ENCODE results near the gene OR1K1. TPM values are rescaled to one million over a fixed set of nuclear protein-coding genes. Genes with fewer than 3 reads are reported as not detected.
"Not testable (repeated sequence)": the region's sequence is repeated elsewhere in the genome, so short reads cannot be mapped to it uniquely, and the experiment has no call there.

OR1K1 gene
- polyA plus RNA-seq, 1 donor (not counting 4 experiments of a cell fraction or from before 2014, with no cell fraction given): not detected

DNA sequence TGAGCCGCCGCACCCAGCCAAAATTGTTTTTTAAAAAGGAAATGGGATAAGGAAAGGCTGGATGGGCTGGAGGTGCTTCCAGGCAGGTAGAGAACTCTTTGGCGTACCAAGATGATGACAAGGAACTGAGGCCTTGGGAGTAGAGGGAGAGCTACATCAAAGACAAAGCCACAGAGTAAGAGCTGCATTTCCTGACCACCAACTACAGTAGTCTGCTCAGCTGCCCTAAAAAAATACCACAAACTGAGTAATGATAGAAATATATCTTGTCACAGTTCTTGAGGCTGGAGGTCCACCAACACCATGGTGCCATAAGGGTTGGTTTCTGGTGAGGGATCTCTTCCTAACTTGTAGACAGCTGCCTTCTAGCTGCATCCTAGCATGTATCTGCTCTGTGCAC, 8.2 kb downstream of the OR1K1 start:
- TF ChIP-seq EZH2 (IDR thresholded peaks at IDR 0.05; ENCODE audit: low read length): no peak
- TF ChIP-seq, protein P1, sequence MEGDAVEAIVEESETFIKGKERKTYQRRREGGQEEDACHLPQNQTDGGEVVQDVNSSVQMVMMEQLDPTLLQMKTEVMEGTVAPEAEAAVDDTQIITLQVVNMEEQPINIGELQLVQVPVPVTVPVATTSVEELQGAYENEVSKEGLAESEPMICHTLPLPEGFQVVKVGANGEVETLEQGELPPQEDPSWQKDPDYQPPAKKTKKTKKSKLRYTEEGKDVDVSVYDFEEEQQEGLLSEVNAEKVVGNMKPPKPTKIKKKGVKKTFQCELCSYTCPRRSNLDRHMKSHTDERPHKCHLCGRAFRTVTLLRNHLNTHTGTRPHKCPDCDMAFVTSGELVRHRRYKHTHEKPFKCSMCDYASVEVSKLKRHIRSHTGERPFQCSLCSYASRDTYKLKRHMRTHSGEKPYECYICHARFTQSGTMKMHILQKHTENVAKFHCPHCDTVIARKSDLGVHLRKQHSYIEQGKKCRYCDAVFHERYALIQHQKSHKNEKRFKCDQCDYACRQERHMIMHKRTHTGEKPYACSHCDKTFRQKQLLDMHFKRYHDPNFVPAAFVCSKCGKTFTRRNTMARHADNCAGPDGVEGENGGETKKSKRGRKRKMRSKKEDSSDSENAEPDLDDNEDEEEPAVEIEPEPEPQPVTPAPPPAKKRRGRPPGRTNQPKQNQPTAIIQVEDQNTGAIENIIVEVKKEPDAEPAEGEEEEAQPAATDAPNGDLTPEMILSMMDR (optimal IDR thresholded peaks at IDR 0.05 in 1 of 3, IDR thresholded peaks at IDR 0.05 in 1 of 3, conservative IDR thresholded peaks at IDR 0.05 in 1 of 3; ENCODE audit: extremely low read depth in 1 of 3, insufficient read depth in 2 of 3, low read length in 3 of 3): no peak
- DNase-seq (ENCODE audit: low read depth, low spot score): no peak
- peaks cover 7% of the 10 kb centered on the region for H3K4me1 ChIP-seq (ENCODE audit: control insufficient read depth, extremely low read depth, insufficient read depth, low read length)
- H3K27ac ChIP-seq (ENCODE audit: control insufficient read depth, insufficient read depth, low read length): no peak overlapping the region
- dilution Hi-C loops (cut with MboI; ENCODE audit: extremely low pct_ligation_motif_present, low sequenced_read_pairs): loop anchor here (25.0 kb wide), 1 partner anchor 346 kb away; no protein-coding TSS in a partner anchor
- no peaks in the 10 kb centered on the region for H4K20me1 ChIP-seq (ENCODE audit: control insufficient read depth, extremely low read depth, insufficient read depth, low read length)
- H3K27me3 ChIP-seq (ENCODE audit: control insufficient read depth, extremely low read depth, insufficient read depth, low read length): no peaks in the 10 kb centered on the region
- H3K4me3 ChIP-seq (ENCODE audit: control insufficient read depth in 2 of 3, extremely low read depth in 1 of 3, insufficient read depth in 2 of 3, low read depth in 1 of 3, low read length in 3 of 3): no peak overlapping the region
- peaks cover 2% of the 10 kb centered on the region for H3K9me3 ChIP-seq (ENCODE audit: control insufficient read depth, low read depth, low read length)
- no peak overlapping the region for H3K9ac ChIP-seq (ENCODE audit: control insufficient read depth, extremely low read depth, insufficient read depth, low read length)
- H3K4me2 ChIP-seq (ENCODE audit: control insufficient read depth, extremely low read depth, insufficient read depth, low read depth, low read length): no peak overlapping the region
- FAIRE-seq: no peak
- H3K36me3 ChIP-seq (ENCODE audit: control insufficient read depth in 2 of 2, extremely low read depth in 1 of 2, insufficient read depth in 2 of 2, low read length in 2 of 2): no peaks in the 10 kb centered on the region
- no peaks in the 10 kb centered on the region for H3K9me1 ChIP-seq (ENCODE audit: control insufficient read depth, extremely low read depth, insufficient read depth, low read length)
- H2AFZ ChIP-seq (ENCODE audit: control insufficient read depth, low read length): no peak overlapping the region
- H3K79me2 ChIP-seq (ENCODE audit: control insufficient read depth, insufficient read depth, low read length): no peaks in the 10 kb centered on the region

- not testable (repeated sequence) for H3K9ac ChIP-seq (ENCODE audit: control insufficient read depth, extremely low read depth, insufficient read depth, low read length); H3K4me3 ChIP-seq (ENCODE audit: control insufficient read depth in 2 of 3, extremely low read depth in 1 of 3, insufficient read depth in 2 of 3, low read depth in 1 of 3, low read length in 3 of 3); H3K36me3 ChIP-seq (ENCODE audit: control insufficient read depth in 2 of 2, extremely low read depth in 1 of 2, insufficient read depth in 2 of 2, low read length in 2 of 2); H3K4me1 ChIP-seq (ENCODE audit: control insufficient read depth, extremely low read depth, insufficient read depth, low read length); FAIRE-seq; H3K9me1 ChIP-seq (ENCODE audit: control insufficient read depth, extremely low read depth, insufficient read depth, low read length); H3K4me2 ChIP-seq (ENCODE audit: control insufficient read depth, extremely low read depth, insufficient read depth, low read depth, low read length); H3K79me2 ChIP-seq (ENCODE audit: control insufficient read depth, insufficient read depth, low read length); H3K9me3 ChIP-seq (ENCODE audit: control insufficient read depth, low read depth, low read length); H2AFZ ChIP-seq (ENCODE audit: control insufficient read depth, low read length); H3K27me3 ChIP-seq (ENCODE audit: control insufficient read depth, extremely low read depth, insufficient read depth, low read length); H3K27ac ChIP-seq (ENCODE audit: control insufficient read depth, insufficient read depth, low read length); H4K20me1 ChIP-seq (ENCODE audit: control insufficient read depth, extremely low read depth, insufficient read depth, low read length); DNase-seq (ENCODE audit: low read depth, low spot score)
- dilution Hi-C loops (cut with MboI; ENCODE audit: extremely low pct_ligation_motif_present, low sequenced_read_pairs): loop anchor here (25.0 kb wide), 1 partner anchor 347 kb away; no protein-coding TSS in a partner anchor
These were observed 9.3 kb downstream of the OR1K1 start for GRCh38 chr9:122809261-122809660.

DNA sequence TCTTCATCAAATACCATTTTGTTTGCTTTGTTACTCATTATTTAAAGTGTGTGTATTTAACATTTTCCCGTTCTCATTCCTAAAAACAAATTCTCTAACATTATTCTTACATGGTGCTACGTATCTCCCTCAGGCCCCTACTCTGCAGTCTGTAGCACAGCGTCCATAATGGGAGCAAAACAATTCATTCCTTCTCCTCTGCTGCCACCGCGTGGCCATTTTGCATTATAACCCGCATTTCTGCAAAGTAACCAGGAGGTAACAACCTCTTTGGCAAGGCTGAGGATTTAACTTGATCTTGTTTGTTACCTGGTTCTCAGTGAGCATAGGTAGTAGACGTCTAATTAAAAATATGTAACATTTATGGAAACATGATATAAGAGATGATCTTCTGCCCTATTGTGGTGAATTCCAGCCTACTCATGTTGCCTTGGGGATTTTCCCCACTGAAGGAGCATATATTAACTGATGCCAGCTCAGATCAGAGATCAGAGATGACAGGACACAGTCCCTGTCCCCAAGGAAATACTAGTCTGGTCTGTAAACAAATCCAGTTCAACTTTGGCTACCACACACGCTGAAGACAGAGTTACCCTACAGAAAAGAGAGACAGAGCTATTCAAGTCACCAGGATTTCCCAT, 10.5 kb downstream of the OR1K1 start:
- no peaks in the 10 kb centered on the region for H4K20me1 ChIP-seq (ENCODE audit: control insufficient read depth, extremely low read depth, insufficient read depth, low read length)
- H3K27ac ChIP-seq (ENCODE audit: control insufficient read depth, insufficient read depth, low read length): no peak overlapping the region
- H3K79me2 ChIP-seq (ENCODE audit: control insufficient read depth, insufficient read depth, low read length): no peaks in the 10 kb centered on the region
- no peak overlapping the region for H3K4me2 ChIP-seq (ENCODE audit: control insufficient read depth, extremely low read depth, insufficient read depth, low read depth, low read length)
- no peak overlapping the region for H3K4me3 ChIP-seq (ENCODE audit: control insufficient read depth in 2 of 3, extremely low read depth in 1 of 3, insufficient read depth in 2 of 3, low read depth in 1 of 3, low read length in 3 of 3)
- no peak for DNase-seq (ENCODE audit: low read depth, low spot score)
- no peaks in the 10 kb centered on the region for H3K27me3 ChIP-seq (ENCODE audit: control insufficient read depth, extremely low read depth, insufficient read depth, low read length)
- dilution Hi-C loops (cut with MboI; ENCODE audit: extremely low pct_ligation_motif_present, low sequenced_read_pairs): loop anchor here (25.0 kb wide), 1 partner anchor 348 kb away; no protein-coding TSS in a partner anchor
- H3K9me3 ChIP-seq (ENCODE audit: control insufficient read depth, low read depth, low read length): peaks cover 2% of the 10 kb centered on the region
- H3K9me1 ChIP-seq (ENCODE audit: control insufficient read depth, extremely low read depth, insufficient read depth, low read length): no peaks in the 10 kb centered on the region
- no peak overlapping the region for H3K9ac ChIP-seq (ENCODE audit: control insufficient read depth, extremely low read depth, insufficient read depth, low read length)
- TF ChIP-seq EZH2 (IDR thresholded peaks at IDR 0.05; ENCODE audit: low read length): no peak
- TF ChIP-seq, protein P1 (optimal IDR thresholded peaks at IDR 0.05 in 1 of 3, IDR thresholded peaks at IDR 0.05 in 1 of 3, conservative IDR thresholded peaks at IDR 0.05 in 1 of 3; ENCODE audit: extremely low read depth in 1 of 3, insufficient read depth in 2 of 3, low read length in 3 of 3): peak; percentile 41 to 95 (median 78)
- FAIRE-seq: peak; percentile 83
- peaks cover 7% of the 10 kb centered on the region for H3K4me1 ChIP-seq (ENCODE audit: control insufficient read depth, extremely low read depth, insufficient read depth, low read length)
- H2AFZ ChIP-seq (ENCODE audit: control insufficient read depth, low read length): no peak overlapping the region
- no peaks in the 10 kb centered on the region for H3K36me3 ChIP-seq (ENCODE audit: control insufficient read depth in 2 of 2, extremely low read depth in 1 of 2, insufficient read depth in 2 of 2, low read length in 2 of 2)

Measured in keratinocyte (primary cell).